ENCODE data around the gene VEZT.
"Not testable (repeated sequence)": the region's sequence is repeated elsewhere in the genome, so short reads cannot be mapped to it uniquely, and the experiment has no call there.

The VEZT gene

DNA sequence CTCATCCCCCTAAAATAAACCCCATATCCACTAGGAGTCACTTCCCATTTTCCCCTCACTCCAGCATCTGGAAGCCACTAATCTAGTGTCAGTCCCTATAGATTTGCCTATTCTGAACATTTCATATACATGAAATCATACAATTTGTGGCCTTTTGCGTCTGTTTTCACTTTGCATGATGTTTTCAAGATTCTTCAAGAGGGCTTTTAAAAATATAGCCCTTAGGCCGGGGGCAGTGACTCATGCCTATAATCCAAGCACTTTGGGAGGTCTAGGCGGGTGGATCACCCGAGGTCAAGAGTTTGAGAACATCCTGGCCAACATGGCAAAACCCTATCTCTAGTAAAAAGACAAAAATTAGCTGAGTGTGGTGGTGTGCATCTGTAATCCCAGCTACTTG, 104.7 kb downstream of the VEZT start:
- Histone ChIP-seq H3K4me1 (ENCODE audit: insufficient read depth, low read length, poor library complexity, severe bottlenecking) (no peaks in the 10 kb centered on the region), H3K36me3 (ENCODE audit: insufficient read depth, low read length) (no peaks in the 10 kb centered on the region), H3K4me3 (ENCODE audit: low read length, poor library complexity, severe bottlenecking) (no peak overlapping the region)

DNA sequence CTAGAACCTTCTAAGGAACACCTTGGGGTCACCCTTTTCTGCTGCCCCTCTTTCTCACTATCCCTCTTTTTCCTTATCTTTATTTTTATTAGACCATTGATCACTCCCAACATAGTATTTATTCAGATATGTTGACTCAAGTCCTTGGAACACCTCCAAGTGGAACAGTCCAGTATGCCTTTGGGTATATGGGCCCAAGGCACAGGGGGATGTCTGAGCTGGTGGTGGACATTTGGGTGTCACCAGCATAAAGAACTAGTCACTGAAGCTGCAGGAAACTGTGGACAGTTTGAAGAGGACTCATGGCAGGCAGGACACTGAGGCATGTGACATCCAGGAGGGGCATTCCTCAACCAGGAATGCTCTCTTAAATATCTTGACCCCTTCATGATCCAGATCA, 105.6 kb downstream of the VEZT start:
- H3K27me3 ChIP-seq (ENCODE audit: insufficient read depth, low read length, poor library complexity, severe bottlenecking): no peaks in the 10 kb centered on the region
- H2AFZ ChIP-seq (ENCODE audit: low read length): no peak overlapping the region
- no peaks in the 10 kb centered on the region for H3K36me3 ChIP-seq (ENCODE audit: insufficient read depth, low read length)
- no peak overlapping the region for H3K4me2 ChIP-seq (ENCODE audit: low read depth, low read length, poor library complexity, severe bottlenecking)
- no peak overlapping the region for H3K9ac ChIP-seq (ENCODE audit: low read depth, low read length, poor library complexity, severe bottlenecking)
- no peaks in the 10 kb centered on the region for H4K20me1 ChIP-seq (ENCODE audit: insufficient read depth, low read length, poor library complexity, severe bottlenecking)
- H3K4me3 ChIP-seq (ENCODE audit: low read length, poor library complexity, severe bottlenecking): no peak overlapping the region
- H3K9me2 ChIP-seq (replicated peaks; ENCODE audit: low read depth, low read length): no peaks in the 10 kb centered on the region
- H3K79me2 ChIP-seq (ENCODE audit: insufficient read depth, low read length): no peaks in the 10 kb centered on the region
- H3K9me3 ChIP-seq (ENCODE audit: insufficient read depth, low read depth, low read length): no peaks in the 10 kb centered on the region
- H3F3A ChIP-seq (ENCODE audit: low read depth): no peaks in the 10 kb centered on the region
- TF ChIP-seq EZH2phosphoT487 (IDR thresholded peaks at IDR 0.05; ENCODE audit: borderline replicate concordance): no peak
- TF ChIP-seq, protein P1, sequence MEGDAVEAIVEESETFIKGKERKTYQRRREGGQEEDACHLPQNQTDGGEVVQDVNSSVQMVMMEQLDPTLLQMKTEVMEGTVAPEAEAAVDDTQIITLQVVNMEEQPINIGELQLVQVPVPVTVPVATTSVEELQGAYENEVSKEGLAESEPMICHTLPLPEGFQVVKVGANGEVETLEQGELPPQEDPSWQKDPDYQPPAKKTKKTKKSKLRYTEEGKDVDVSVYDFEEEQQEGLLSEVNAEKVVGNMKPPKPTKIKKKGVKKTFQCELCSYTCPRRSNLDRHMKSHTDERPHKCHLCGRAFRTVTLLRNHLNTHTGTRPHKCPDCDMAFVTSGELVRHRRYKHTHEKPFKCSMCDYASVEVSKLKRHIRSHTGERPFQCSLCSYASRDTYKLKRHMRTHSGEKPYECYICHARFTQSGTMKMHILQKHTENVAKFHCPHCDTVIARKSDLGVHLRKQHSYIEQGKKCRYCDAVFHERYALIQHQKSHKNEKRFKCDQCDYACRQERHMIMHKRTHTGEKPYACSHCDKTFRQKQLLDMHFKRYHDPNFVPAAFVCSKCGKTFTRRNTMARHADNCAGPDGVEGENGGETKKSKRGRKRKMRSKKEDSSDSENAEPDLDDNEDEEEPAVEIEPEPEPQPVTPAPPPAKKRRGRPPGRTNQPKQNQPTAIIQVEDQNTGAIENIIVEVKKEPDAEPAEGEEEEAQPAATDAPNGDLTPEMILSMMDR (conservative IDR thresholded peaks at IDR 0.05; ENCODE audit: low read length): no peak
- no peaks in the 10 kb centered on the region for H3K4me1 ChIP-seq (ENCODE audit: insufficient read depth, low read length, poor library complexity, severe bottlenecking)

More for the DNA sequence above, 104.7 kb downstream of the VEZT start:
- TF ChIP-seq EZH2phosphoT487 (IDR thresholded peaks at IDR 0.05; ENCODE audit: borderline replicate concordance): no peak
- TF ChIP-seq, protein P1 (conservative IDR thresholded peaks at IDR 0.05; ENCODE audit: low read length): no peak
- H3F3A ChIP-seq (ENCODE audit: low read depth): no peaks in the 10 kb centered on the region
- no peak overlapping the region for H3K9ac ChIP-seq (ENCODE audit: low read depth, low read length, poor library complexity, severe bottlenecking)
- no peak overlapping the region for H3K4me2 ChIP-seq (ENCODE audit: low read depth, low read length, poor library complexity, severe bottlenecking)
- no peaks in the 10 kb centered on the region for H3K9me3 ChIP-seq (ENCODE audit: insufficient read depth, low read depth, low read length)
- no peak overlapping the region for H2AFZ ChIP-seq (ENCODE audit: low read length)
- no peaks in the 10 kb centered on the region for H4K20me1 ChIP-seq (ENCODE audit: insufficient read depth, low read length, poor library complexity, severe bottlenecking)
- no peaks in the 10 kb centered on the region for H3K27me3 ChIP-seq (ENCODE audit: insufficient read depth, low read length, poor library complexity, severe bottlenecking)
- H3K79me2 ChIP-seq (ENCODE audit: insufficient read depth, low read length): no peaks in the 10 kb centered on the region
- no peaks in the 10 kb centered on the region for H3K9me2 ChIP-seq (replicated peaks; ENCODE audit: low read depth, low read length)

DNA sequence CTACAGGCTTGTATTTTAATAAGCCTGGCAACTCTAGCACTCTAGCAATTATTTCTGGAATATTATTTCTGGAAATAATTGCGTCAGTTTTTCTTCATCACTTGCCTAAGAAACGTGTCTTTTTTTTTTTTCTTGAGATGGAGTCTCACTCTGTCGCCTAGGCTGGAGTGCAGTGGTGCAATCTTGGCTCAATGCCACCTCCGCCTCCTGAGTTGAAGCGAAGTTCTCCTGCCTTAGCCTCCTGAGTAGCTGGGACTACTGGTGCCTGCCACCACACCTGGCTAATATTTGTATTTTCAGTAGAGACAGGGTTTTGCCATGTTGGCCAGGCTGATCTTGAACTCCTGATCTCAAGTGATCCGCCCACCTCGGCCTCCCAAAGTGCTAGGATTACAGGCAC, 106.6 kb downstream of the VEZT start:
- H3K27me3 ChIP-seq (ENCODE audit: insufficient read depth, low read length, poor library complexity, severe bottlenecking); H3K4me3 ChIP-seq (ENCODE audit: low read length, poor library complexity, severe bottlenecking); H3K9ac ChIP-seq (ENCODE audit: low read depth, low read length, poor library complexity, severe bottlenecking); H3K4me2 ChIP-seq (ENCODE audit: low read depth, low read length, poor library complexity, severe bottlenecking); H3K9me2 ChIP-seq (replicated peaks; ENCODE audit: low read depth, low read length); H3K4me1 ChIP-seq (ENCODE audit: insufficient read depth, low read length, poor library complexity, severe bottlenecking); H3F3A ChIP-seq (ENCODE audit: low read depth); H4K20me1 ChIP-seq (ENCODE audit: insufficient read depth, low read length, poor library complexity, severe bottlenecking); H2AFZ ChIP-seq (ENCODE audit: low read length); H3K79me2 ChIP-seq (ENCODE audit: insufficient read depth, low read length); H3K9me3 ChIP-seq (ENCODE audit: insufficient read depth, low read depth, low read length); H3K36me3 ChIP-seq (ENCODE audit: insufficient read depth, low read length): not testable (repeated sequence)

DNA sequence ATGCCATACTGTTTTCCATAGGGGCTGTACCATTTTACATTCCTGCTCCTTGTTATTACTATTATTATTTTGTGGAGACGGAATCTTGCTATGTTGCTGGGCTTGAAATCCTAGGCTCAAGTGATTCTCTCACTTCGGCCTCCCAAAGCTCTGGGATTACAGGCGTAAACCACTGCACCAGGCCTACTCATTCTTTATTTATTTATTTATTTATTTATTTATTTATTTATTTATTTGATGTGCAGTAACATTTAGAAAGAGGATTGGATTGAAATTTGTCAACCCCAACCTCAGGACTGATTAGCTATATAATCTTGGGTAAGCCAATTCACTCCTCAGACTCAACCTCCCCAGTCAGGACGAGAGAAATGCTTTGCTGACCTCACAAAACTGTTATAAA, 107.9 kb downstream of the VEZT start:
- Histone ChIP-seq H3K4me2 (ENCODE audit: low read depth, low read length, poor library complexity, severe bottlenecking) (no peak overlapping the region), H3K9ac (ENCODE audit: low read depth, low read length, poor library complexity, severe bottlenecking) (no peak overlapping the region), H3K4me1 (ENCODE audit: insufficient read depth, low read length, poor library complexity, severe bottlenecking) (no peaks in the 10 kb centered on the region), H3K36me3 (ENCODE audit: insufficient read depth, low read length) (no peaks in the 10 kb centered on the region), H4K20me1 (ENCODE audit: insufficient read depth, low read length, poor library complexity, severe bottlenecking) (no peaks in the 10 kb centered on the region), H3K79me2 (ENCODE audit: insufficient read depth, low read length) (no peaks in the 10 kb centered on the region), H3K9me3 (ENCODE audit: insufficient read depth, low read depth, low read length) (no peaks in the 10 kb centered on the region), H3F3A (ENCODE audit: low read depth) (no peaks in the 10 kb centered on the region), H3K9me2 (replicated peaks; ENCODE audit: low read depth, low read length) (no peaks in the 10 kb centered on the region), H3K4me3 (ENCODE audit: low read length, poor library complexity, severe bottlenecking) (no peak overlapping the region), H2AFZ (ENCODE audit: low read length) (no peak overlapping the region), H3K27me3 (ENCODE audit: insufficient read depth, low read length, poor library complexity, severe bottlenecking) (no peaks in the 10 kb centered on the region)
- TF ChIP-seq EZH2phosphoT487 (IDR thresholded peaks at IDR 0.05; ENCODE audit: borderline replicate concordance): no peak
- TF ChIP-seq, protein P1 (conservative IDR thresholded peaks at IDR 0.05; ENCODE audit: low read length): no peak
